OCI-LY1 (cell line): ENCODE results near the gene PARP15.

ENCODE experiments used
- H2AFZ ChIP-seq: fragments of 200-600 bp; sonication (generic), shearing (Covaris generic); 2 replicates; pipeline ENCODE4 v1.6.0; 2014; ENCODE audit warnings: antibody characterized with exemption, mild to moderate bottlenecking, low read length
- H3F3A ChIP-seq: fragments of 200-600 bp; sonication (generic), shearing (Covaris generic); 2 replicates; pipeline ENCODE4 v1.6.0; 2014; ENCODE audit warnings: mild to moderate bottlenecking, antibody characterized with exemption, low read length, moderate library complexity; ENCODE audit not compliant: insufficient read depth
- H3K27ac ChIP-seq: fragments of 200-600 bp; sonication (generic); 2 replicates; pipeline ENCODE4 v1.5.1; 2014; ENCODE audit warnings: low read length, mixed run types, mild to moderate bottlenecking, low read depth; ENCODE audit not compliant: poor library complexity, severe bottlenecking
- H3K27me3 ChIP-seq: fragments of 200-600 bp; sonication (generic); 2 replicates; pipeline ENCODE4 v1.6.0; 2014; ENCODE audit warnings: antibody characterized with exemption, mild to moderate bottlenecking, low read length, moderate library complexity; ENCODE audit not compliant: insufficient read depth
- H3K36me3 ChIP-seq: fragments of 200-600 bp; sonication (generic); 2 replicates; pipeline ENCODE4 v1.6.1; 2014; ENCODE audit warnings: mild to moderate bottlenecking, antibody characterized with exemption, low read length, moderate library complexity, mixed read lengths; ENCODE audit not compliant: insufficient read depth
- H3K4me1 ChIP-seq: fragments of 200-600 bp; sonication (generic); 2 replicates; pipeline ENCODE4 v1.5.1; 2014; ENCODE audit warnings: mild to moderate bottlenecking, low read length, moderate library complexity; ENCODE audit not compliant: insufficient read depth, severe bottlenecking
- H3K4me2 ChIP-seq: fragments of 200-600 bp; sonication (generic), shearing (Covaris generic); 2 replicates; pipeline ENCODE4 v1.6.1; 2014; ENCODE audit warnings: low read length
- H3K4me3 ChIP-seq: fragments of 200-600 bp; sonication (generic); 2 replicates; pipeline ENCODE4 v1.5.1; 2014; ENCODE audit warnings: low read length, low read depth, mild to moderate bottlenecking, mixed read lengths; ENCODE audit not compliant: poor library complexity, severe bottlenecking
- H3K79me2 ChIP-seq: fragments of 200-600 bp; shearing (Covaris generic); 2 replicates; pipeline ENCODE4 v1.6.1; 2016; ENCODE audit warnings: mixed run types, low read length, mixed read lengths; ENCODE audit not compliant: insufficient read depth
- H3K9ac ChIP-seq: fragments of 200-600 bp; sonication (generic), shearing (Covaris generic); 2 replicates; pipeline ENCODE4 v1.6.1; 2014; ENCODE audit warnings: mild to moderate bottlenecking, low read length, mixed read lengths
- H3K9me2 ChIP-seq: fragments of 200-600 bp; sonication (generic), shearing (Covaris generic); 2 replicates; pipeline ENCODE4 v1.6.1; 2014; ENCODE audit warnings: low read depth, mild to moderate bottlenecking, low read length, mixed read lengths
- H3K9me3 ChIP-seq: fragments of 200-600 bp; shearing (Covaris generic); 2 replicates; pipeline ENCODE4 v1.6.1; 2014; ENCODE audit warnings: low read length, mixed read lengths
- H4K20me1 ChIP-seq: fragments of 200-600 bp; sonication (generic), shearing (Covaris generic); 2 replicates; pipeline ENCODE4 v1.6.0; 2016; ENCODE audit warnings: mild to moderate bottlenecking, low read length; ENCODE audit not compliant: insufficient read depth
- CTCF ChIP-seq: fragments of 200-600 bp; sonication (generic), shearing (Covaris generic); IDR thresholded peaks from 2 replicates; pipeline ENCODE4 v1.5.1; 2017; ENCODE audit warnings: mild to moderate bottlenecking, antibody characterized with exemption, low read length, moderate library complexity, mixed read lengths
- EZH2 ChIP-seq: fragments of 200-600 bp; sonication (generic), shearing (Covaris generic); IDR thresholded peaks from 2 replicates; pipeline ENCODE4 v1.8.0; 2017; ENCODE audit warnings: borderline replicate concordance, mixed run types, mild to moderate bottlenecking, antibody characterized with exemption, low read length, moderate library complexity, mixed read lengths

PARP15 gene

GRCh38 chr3:122580470-122580869, 3.0 kb downstream of the PARP15 start:
- H3K79me2 ChIP-seq = no peaks in the 10 kb centered on the region

GRCh38 chr3:122581622-122582021, 4.2 kb downstream of the PARP15 start:
- peaks cover 23% of the 10 kb centered on the region for H3K4me1 ChIP-seq
- H4K20me1 ChIP-seq = no peaks in the 10 kb centered on the region
- no peaks in the 10 kb centered on the region for H3F3A ChIP-seq
- H3K79me2 ChIP-seq = no peaks in the 10 kb centered on the region
- H3K9me3 ChIP-seq = peaks cover 24% of the 10 kb centered on the region
- H3K27ac ChIP-seq = no peak overlapping the region
- no peak overlapping the region for H2AFZ ChIP-seq
- no peak overlapping the region for H3K4me2 ChIP-seq
- no peak overlapping the region for H3K9ac ChIP-seq
- TF ChIP-seq CTCF (no peak), EZH2 (no peak)
- H3K4me3 ChIP-seq = no peak overlapping the region
- no peaks in the 10 kb centered on the region for H3K36me3 ChIP-seq
- H3K9me2 ChIP-seq = no peaks in the 10 kb centered on the region
- no peaks in the 10 kb centered on the region for H3K27me3 ChIP-seq

More at GRCh38 chr3:122580470-122580869, 3.0 kb downstream of the PARP15 start:
- no peaks in the 10 kb centered on the region for H3K27me3 ChIP-seq
- no peak overlapping the region for H3K4me2 ChIP-seq
- H4K20me1 ChIP-seq = no peaks in the 10 kb centered on the region
- no peak overlapping the region for H2AFZ ChIP-seq
- peaks cover 24% of the 10 kb centered on the region for H3K9me3 ChIP-seq
- H3K4me3 ChIP-seq = no peak overlapping the region
- no peaks in the 10 kb centered on the region for H3K36me3 ChIP-seq
- no peak overlapping the region for H3K27ac ChIP-seq
- H3F3A ChIP-seq = no peaks in the 10 kb centered on the region
- TF ChIP-seq CTCF = no peak
- TF ChIP-seq EZH2 = no peak
- no peak overlapping the region for H3K9ac ChIP-seq
- no peaks in the 10 kb centered on the region for H3K9me2 ChIP-seq
- H3K4me1 ChIP-seq = peaks cover 34% of the 10 kb centered on the region

- no peaks in the 10 kb centered on the region for H3F3A ChIP-seq
- no peaks in the 10 kb centered on the region for H3K27me3 ChIP-seq
- no peak for TF ChIP-seq EZH2
- no peak for TF ChIP-seq CTCF
- H3K36me3 ChIP-seq = no peaks in the 10 kb centered on the region
- H3K4me2 ChIP-seq = no peak overlapping the region
- H3K9me2 ChIP-seq = no peaks in the 10 kb centered on the region
- H3K4me1 ChIP-seq = peaks cover 15% of the 10 kb centered on the region
- H3K79me2 ChIP-seq = no peaks in the 10 kb centered on the region
- H3K9ac ChIP-seq = no peak overlapping the region
- H3K4me3 ChIP-seq = no peak overlapping the region
- no peak overlapping the region for H3K27ac ChIP-seq
- H4K20me1 ChIP-seq = no peaks in the 10 kb centered on the region
- peaks cover 24% of the 10 kb centered on the region for H3K9me3 ChIP-seq
- H2AFZ ChIP-seq = no peak overlapping the region
Measured at GRCh38 chr3:122582390-122582789, 4.9 kb downstream of the PARP15 start.
